Caco-2 (cell line): ENCODE results near the gene MUC20. TPM values are rescaled to one million over a fixed set of nuclear protein-coding genes. Genes with fewer than 3 reads are reported as not detected.
"Not testable (repeated sequence)": the region's sequence is repeated elsewhere in the genome, so short reads cannot be mapped to it uniquely, and the experiment has no call there.

ENCODE experiments used
- BruUV-seq: library from RNA; stranded (reverse); fragments of 400-500 nt; replicated peaks from 2 replicates; lab custom pipeline; 2021; lab: Mats Ljungman, UMichigan
- CTCF ChIA-PET: fragments of 300-600 bp; sonication (Branson Sonifier 250); formaldehyde crosslinking; loops from one replicate; lab custom pipeline; 2022; ENCODE audit warnings: antibody characterized with exemption; lab: Charles Lee
- POLR2A ChIA-PET: fragments of 300-600 bp; sonication (Branson Sonifier 250); formaldehyde crosslinking; loops from one replicate; lab custom pipeline; 2022; ENCODE audit warnings: antibody characterized with exemption; lab: Charles Lee
- DNase-seq, 2 experiments: peaks; one replicate each; pipeline versions ENCODE4 v3.0.0 to v3.0.0-alpha.2; 2020 to 2022
- H3K27me3 ChIP-seq: replicated peaks from 2 replicates; pipeline ENCODE4 v1.6.0; 2011; ENCODE audit warnings: low read length; ENCODE audit not compliant: control insufficient read depth, insufficient read depth
- H3K36me3 ChIP-seq: 2 replicates; pipeline ENCODE4 v1.5.1; 2011; ENCODE audit warnings: low read length; ENCODE audit not compliant: control insufficient read depth, insufficient read depth
- H3K4me1 ChIP-seq: fragments of 250-450 bp; sonication (Bioruptor Pico); 2 replicates; pipeline ENCODE4 v1.5.1; 2020; ENCODE audit warnings: mild to moderate bottlenecking
- H3K4me3 ChIP-seq: 2 replicates; pipeline ENCODE4 v1.5.1; 2011; ENCODE audit warnings: low read depth, mild to moderate bottlenecking, control low read depth, low read length
- H3K9me3 ChIP-seq: fragments of 250-450 bp; sonication (Bioruptor Pico); 2 replicates; pipeline ENCODE4 v1.5.1; 2020; ENCODE audit warnings: mild to moderate bottlenecking, moderate library complexity
- H3K27ac Mint-ChIP-seq: one replicate; pipeline ENCODE4 v1.8.0; 2022; ENCODE audit warnings: mixed read lengths; ENCODE audit not compliant: unreplicated experiment
- H3K27me3 Mint-ChIP-seq: one replicate; pipeline ENCODE4 v1.8.0; 2022; ENCODE audit warnings: mixed read lengths; ENCODE audit not compliant: insufficient read depth, unreplicated experiment
- H3K36me3 Mint-ChIP-seq: one replicate; pipeline ENCODE4 v1.8.0; 2022; ENCODE audit warnings: mild to moderate bottlenecking, mixed read lengths; ENCODE audit not compliant: insufficient read depth, unreplicated experiment
- H3K4me1 Mint-ChIP-seq: one replicate; pipeline ENCODE4 v1.8.0; 2022; ENCODE audit warnings: low read depth, mixed read lengths; ENCODE audit not compliant: unreplicated experiment
- H3K4me3 Mint-ChIP-seq: one replicate; pipeline ENCODE4 v1.8.0; 2022; ENCODE audit warnings: mild to moderate bottlenecking, moderate library complexity, mixed read lengths; ENCODE audit not compliant: unreplicated experiment
- H3K9me3 Mint-ChIP-seq: one replicate; pipeline ENCODE4 v1.8.0; 2022; ENCODE audit warnings: mixed read lengths; ENCODE audit not compliant: unreplicated experiment
- intact Hi-C: fragments of 100-400 bp; cut with micrococcal nuclease; formaldehyde crosslinking; loops from one replicate; pipeline ENCODE4 v1.10.0; 2022; ENCODE audit not compliant: unreplicated experiment
- total RNA-seq: library from RNA; stranded (reverse); gene quantifications from 2 replicates; pipeline ENCODE4 v1.2.3, GENCODE V29; 2022

MUC20 gene
- total RNA-seq, 1 experiment from 2014 or later, result 0.88 TPM

DNA sequence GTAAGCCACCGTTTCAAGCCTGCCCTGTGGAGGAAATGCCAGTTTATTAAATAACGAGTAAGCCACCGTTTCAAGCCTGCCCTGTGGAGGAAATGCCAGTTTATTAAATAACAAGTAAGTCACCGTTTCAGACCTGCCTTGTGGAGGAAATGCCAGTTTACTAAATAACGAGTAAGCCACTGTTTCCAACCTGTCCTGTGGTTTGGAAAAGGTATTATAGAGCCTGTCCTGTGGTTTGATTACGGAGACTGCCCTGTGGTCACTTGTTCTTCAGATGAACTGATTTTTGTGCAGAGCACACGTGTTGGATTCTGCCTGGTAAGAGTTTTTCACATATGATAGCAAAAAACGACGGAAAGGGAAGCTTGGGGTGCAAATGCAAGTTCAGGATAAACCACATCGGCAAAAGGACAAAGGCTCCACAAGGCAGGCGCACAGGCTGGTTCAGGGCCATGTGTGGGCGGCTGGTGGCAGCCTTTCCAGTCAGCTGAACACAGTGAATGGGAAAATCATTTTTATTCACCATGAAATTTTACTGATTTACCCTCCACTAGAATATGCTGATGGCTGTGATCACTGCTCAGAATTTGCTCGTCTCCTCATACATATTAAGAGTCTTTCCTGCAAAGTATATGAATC, 38.6 kb upstream of the MUC20 start:
- POLR2A ChIA-PET, intact Hi-C loops, H3K4me3 Mint-ChIP-seq, H3K36me3 ChIP-seq, H3K9me3 ChIP-seq, H3K27me3 ChIP-seq, CTCF ChIA-PET, H3K27me3 Mint-ChIP-seq, H3K4me1 ChIP-seq, H3K4me1 Mint-ChIP-seq, BruUV-seq, DNase-seq, H3K9me3 Mint-ChIP-seq, H3K27ac Mint-ChIP-seq, H3K4me3 ChIP-seq: not testable (repeated sequence)
- peaks cover 46% of the 10 kb centered on the region for H3K36me3 Mint-ChIP-seq

DNA sequence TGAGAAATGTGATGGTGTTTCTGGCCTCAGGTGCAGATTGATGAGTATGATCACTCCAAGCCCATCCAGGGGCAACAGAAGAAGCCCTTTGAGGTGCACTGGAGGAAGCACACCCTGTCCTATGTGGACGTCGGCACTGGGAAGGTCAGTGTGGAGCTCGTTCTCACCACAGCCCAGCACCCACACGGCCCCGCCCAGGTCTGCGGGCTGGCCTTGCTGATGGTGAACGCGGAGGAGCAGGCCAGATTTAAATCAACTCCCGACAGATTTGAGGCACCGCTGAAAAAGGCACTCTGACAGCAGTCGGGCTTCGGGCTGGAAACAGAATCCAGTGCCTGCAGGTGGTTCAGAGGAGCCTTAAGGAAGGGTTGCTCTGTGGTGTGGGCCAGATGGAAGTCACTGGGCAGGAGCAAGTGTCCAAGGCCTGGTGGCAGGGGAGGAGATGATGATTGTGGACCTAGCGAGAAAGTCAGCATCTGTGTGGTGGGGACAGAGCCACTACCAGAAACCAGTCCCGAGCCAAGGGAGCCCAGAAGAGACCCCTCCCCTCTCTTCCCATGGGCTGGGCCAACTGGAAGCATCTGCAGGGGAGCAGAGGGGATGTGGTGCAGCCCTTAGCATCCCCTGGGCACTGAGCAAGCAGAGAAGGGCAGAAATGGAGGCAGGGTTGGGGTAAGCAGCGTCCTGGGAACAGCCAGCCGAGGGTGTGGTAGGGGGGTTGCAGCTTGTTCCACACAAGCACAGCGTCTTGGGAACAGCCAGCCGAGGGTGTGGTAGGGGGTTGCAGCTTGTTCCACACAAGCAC, 36.9 kb upstream of the MUC20 start:
- H3K4me3 Mint-ChIP-seq, intact Hi-C loops, H3K9me3 Mint-ChIP-seq, H3K4me1 Mint-ChIP-seq, H3K27me3 Mint-ChIP-seq, H3K4me1 ChIP-seq, H3K4me3 ChIP-seq, H3K36me3 ChIP-seq, CTCF ChIA-PET, DNase-seq, H3K27me3 ChIP-seq, POLR2A ChIA-PET, H3K9me3 ChIP-seq: not testable (repeated sequence)
- H3K27ac Mint-ChIP-seq, result peak overlapping the region; percentile 28
- peaks cover 43% of the 10 kb centered on the region for H3K36me3 Mint-ChIP-seq
- BruUV-seq, result TSS peak; percentile 7

DNA sequence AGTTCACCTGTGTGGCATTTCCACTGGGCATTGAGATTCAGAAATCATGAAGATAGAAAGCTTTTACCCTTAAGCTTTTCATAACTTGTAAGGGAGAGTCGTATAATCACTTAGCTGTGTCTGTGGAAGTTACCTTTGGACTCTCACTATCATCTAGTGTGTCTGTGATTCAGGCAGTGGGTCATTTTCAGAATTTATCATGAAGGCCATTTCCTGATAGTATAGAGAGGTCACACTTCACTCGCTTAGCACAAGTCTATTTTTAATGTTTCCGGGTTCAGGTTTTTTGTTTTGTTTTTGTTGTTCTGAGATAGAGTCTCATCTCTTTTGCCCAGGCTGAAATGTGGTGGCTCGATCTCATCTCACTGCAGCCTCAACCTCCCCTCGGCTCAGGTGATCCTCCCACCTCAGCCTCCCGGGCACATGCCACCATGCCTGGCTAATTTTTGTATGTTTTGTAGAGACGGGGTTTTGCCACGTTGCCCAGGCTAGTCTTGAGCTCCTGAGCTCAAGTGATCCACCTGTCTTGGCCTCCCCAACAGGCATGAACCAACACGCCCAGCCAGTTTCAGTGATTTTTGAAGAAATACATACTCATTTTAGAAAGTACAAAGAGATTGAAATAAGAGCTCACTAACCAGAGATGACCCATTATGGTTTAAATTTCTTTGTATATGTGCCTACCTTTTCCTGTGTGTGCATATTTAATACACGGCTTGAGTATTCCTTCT, 36.1 kb upstream of the MUC20 start:
- H3K9me3 ChIP-seq, POLR2A ChIA-PET, H3K4me3 Mint-ChIP-seq, H3K4me1 ChIP-seq, H3K27me3 Mint-ChIP-seq, BruUV-seq, intact Hi-C loops, H3K4me1 Mint-ChIP-seq, H3K9me3 Mint-ChIP-seq, H3K27me3 ChIP-seq, H3K4me3 ChIP-seq, H3K36me3 ChIP-seq, CTCF ChIA-PET, DNase-seq: not testable (repeated sequence)
- Mint-ChIP-seq H3K27ac (peak overlapping the region; percentile 28), H3K36me3 (peaks cover 48% of the 10 kb centered on the region)

DNA sequence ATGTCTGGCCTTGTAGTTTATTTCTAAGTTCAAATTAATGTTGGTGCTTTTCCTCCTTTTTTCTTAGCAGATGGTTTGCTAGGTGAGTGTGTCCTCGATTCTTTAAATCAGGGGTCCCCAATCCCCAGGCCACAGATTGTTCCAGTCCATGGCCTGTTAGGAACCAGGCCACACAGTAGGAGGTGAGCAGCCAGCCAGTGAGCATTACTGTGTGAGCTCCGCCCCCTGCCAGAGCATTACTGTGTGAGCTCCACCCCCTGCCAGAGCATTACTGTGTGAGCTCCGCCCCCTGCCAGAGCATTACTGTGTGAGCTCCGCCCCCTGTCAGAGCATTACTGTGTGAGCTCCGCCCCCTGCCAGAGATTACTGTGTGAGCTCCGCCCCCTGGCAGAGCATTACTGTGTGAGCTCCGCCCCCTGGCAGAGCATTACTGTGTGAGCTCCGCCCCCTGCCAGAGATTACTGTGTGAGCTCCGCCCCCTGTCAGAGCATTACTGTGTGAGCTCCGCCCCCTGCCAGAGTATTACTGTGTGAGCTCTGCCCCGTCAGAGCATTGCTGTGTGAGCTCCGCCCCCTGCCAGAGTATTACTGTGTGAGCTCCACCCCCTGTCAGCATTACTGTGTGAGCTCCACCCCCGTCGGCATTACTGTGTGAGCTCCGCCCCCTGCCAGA, 34.1 kb upstream of the MUC20 start:
- H3K27ac Mint-ChIP-seq, H3K27me3 Mint-ChIP-seq, DNase-seq, intact Hi-C loops, H3K4me1 ChIP-seq, CTCF ChIA-PET, H3K9me3 Mint-ChIP-seq, H3K4me3 Mint-ChIP-seq, BruUV-seq, H3K9me3 ChIP-seq, POLR2A ChIA-PET, H3K4me3 ChIP-seq, H3K27me3 ChIP-seq, H3K36me3 ChIP-seq, H3K4me1 Mint-ChIP-seq: not testable (repeated sequence)
- peaks cover 55% of the 10 kb centered on the region for H3K36me3 Mint-ChIP-seq

DNA sequence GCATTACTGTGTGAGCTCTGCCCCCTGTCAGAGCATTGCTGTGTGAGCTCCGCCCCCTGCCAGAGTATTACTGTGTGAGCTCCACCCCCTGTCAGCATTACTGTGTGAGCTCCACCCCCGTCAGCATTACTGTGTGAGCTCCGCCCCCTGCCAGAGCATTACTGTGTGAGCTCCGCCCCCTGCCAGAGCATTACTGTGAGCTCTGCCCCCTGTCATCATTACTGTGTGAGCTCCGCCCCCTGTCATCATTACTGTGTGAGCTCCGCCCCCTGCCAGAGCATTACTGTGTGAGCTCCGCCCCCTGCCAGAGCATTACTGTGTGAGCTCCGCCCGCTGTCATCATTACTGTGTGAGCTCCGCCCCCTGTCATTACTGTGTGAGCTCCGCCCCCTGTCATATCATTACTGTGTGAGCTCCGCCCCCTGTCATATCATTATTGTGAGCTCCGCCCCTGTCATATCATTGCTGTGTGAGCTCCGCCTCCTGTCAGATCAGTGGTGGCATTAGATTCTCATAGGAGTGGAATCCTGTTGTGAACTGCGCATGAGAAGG, 33.5 kb upstream of the MUC20 start:
- BruUV-seq, POLR2A ChIA-PET, H3K27me3 ChIP-seq, H3K9me3 Mint-ChIP-seq, H3K4me3 ChIP-seq, H3K4me3 Mint-ChIP-seq, H3K27me3 Mint-ChIP-seq, intact Hi-C loops, H3K4me1 ChIP-seq, H3K4me1 Mint-ChIP-seq, H3K9me3 ChIP-seq, CTCF ChIA-PET, H3K27ac Mint-ChIP-seq, H3K36me3 ChIP-seq: not testable (repeated sequence)
- peak; percentile 51 to 69 for DNase-seq
- H3K36me3 Mint-ChIP-seq, result peaks cover 61% of the 10 kb centered on the region

DNA sequence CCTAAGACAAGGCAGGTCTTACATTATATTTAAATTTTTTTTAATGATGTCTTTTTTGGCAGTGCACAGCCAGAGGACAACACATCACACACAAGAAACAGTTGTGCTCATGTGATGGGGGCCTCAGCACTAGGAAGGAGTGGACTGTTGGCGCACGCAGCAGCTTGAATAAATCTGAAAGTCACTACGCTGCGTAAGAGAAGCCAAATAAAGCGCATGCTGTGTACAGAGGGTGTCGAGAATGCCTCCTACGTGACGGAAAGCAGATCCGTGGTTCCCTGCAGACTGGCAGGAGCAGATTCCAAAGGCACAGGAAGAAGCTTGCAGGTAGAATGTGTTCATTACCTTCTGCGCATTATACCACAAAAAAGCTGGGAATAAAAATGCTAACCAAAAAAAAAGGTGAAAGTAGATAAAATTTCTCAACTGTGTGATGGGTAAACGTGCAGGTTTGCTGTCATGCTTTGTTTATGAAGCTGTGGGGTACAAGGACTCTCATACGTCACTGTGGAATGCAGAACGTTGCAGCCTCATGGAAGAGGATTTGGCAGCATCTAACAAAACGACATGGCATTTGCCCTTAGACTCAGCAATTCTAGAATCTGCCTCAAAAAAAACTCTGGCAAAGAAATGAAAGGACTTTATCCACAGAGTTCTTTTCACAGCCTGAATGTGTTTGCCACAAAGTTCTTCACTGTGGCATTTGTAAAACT, 32.2 kb upstream of the MUC20 start:
- peaks cover 64% of the 10 kb centered on the region for H3K36me3 Mint-ChIP-seq
- BruUV-seq, H3K4me1 ChIP-seq, H3K27me3 ChIP-seq, H3K9me3 ChIP-seq, H3K4me3 Mint-ChIP-seq, H3K36me3 ChIP-seq, H3K27me3 Mint-ChIP-seq, H3K4me3 ChIP-seq, CTCF ChIA-PET, H3K4me1 Mint-ChIP-seq, H3K9me3 Mint-ChIP-seq, intact Hi-C loops, H3K27ac Mint-ChIP-seq, POLR2A ChIA-PET, DNase-seq: not testable (repeated sequence)
